Activated gamma-delta T cell treated with anti-CD3 and anti-CD28 coated beads, Interleukin-2, amount 50 U/mL, for 16 hours (primary cell): ENCODE measurements around the gene ARHGEF17.

ENCODE experiments used
- DNase-seq: peaks from one replicate; pipeline ENCODE4 v3.0.0-alpha.2; 2020; ENCODE audit warnings: low read depth

The ARHGEF17 gene

DNA sequence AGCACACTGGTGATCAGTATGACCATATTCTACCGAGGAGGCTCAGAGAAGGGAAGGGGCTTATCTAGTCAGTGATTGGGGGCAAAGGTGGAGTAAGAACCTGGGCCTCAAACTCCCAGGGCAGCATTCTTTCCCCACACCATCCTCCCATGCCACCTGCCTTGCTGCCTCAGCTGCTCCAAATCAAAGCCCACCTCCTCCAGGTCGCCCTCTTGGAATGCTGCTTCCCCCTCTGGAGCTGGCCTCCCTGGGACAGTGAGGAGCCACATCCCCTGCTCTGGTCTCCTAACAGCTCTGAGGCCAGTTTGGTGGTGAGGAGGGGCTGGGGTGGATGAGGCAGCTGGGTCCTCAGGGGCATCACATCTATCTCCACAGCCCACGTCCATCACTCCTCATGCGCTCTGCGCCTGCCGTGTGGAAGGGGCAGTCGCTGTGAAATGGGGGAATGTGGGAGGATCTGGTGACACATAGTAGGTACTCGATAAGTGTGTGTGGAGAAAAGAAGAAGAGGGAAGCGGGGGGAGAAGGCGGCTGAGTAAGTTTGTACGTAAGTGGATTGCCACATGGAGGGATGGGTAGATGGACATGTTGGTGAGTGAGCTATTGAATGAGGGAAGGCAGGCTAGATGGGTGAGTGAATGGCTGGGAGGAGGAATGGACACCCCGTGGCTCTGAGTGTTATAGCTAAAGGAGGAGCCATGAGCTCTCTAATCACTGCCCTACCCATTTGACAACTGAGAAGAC, 16.1 kb upstream of the ARHGEF17 start:
- DNase-seq: no peak

DNA sequence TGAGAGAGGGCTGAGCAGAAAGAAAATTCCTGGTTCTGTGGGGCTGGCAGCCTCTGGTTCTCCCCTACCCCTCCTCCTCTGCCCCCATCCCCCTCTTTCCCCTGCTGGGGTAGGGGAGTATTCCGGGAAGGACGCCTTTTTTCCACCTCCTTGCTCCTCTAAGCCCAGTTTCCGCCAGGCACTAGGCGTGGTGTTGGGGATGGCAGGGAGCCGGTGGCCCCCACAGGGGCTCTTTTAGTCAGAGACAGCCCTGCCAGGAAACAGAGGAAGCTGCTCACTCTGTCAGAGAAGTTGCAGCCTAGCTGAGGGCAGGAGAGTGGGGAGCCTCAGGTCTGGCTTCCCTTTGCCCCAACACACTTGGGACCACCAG, 15.6 kb upstream of the ARHGEF17 start:
- DNase-seq: no peak

DNA sequence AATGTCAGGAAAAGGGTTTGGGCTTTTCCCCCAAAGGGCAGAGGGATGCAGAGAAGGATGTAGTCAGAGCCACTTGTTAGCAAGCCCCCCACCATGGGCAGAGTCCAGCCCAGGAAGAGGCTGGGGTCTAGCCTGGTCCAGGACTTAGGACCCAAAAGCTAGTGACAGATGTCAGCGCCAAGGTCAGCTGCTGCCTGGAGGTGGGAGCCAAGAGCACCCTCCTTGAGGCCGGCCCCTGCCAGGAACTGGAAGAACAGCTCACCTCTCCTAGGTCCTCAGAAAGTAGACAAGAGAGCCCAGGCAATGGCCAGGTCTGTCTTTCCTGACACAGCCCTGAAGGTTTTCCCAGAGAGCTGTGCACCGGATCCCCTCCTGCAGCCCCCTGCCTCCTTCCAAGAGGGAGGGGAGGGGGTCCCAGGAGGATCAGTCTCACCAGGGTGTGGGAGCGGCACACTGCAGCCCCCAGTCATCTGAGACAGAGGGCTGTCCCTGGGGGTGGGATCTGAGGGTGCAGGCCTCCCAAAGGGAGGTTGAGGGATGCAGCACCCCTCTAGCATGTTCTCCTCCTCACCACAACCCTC, 14.6 kb upstream of the ARHGEF17 start:
- no peak for DNase-seq

DNA sequence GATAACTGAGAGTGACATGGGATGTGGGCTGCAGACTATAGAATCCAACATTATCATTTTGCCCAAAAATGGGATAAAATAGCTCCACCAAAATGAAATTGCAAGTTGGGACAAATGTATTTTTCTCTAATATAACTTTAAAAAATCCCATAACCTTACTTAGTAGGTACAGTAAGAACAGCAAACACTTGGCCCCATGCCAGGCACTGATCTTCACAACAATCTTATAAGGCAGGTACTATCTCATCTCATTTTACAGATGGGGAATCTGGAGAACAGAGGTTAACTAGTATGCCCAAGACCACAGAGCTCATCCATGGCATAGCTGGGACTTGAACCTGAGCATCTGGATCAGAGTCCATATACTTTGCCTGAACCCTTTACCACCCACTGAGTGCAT, 13.5 kb upstream of the ARHGEF17 start:
- no peak for DNase-seq

DNA sequence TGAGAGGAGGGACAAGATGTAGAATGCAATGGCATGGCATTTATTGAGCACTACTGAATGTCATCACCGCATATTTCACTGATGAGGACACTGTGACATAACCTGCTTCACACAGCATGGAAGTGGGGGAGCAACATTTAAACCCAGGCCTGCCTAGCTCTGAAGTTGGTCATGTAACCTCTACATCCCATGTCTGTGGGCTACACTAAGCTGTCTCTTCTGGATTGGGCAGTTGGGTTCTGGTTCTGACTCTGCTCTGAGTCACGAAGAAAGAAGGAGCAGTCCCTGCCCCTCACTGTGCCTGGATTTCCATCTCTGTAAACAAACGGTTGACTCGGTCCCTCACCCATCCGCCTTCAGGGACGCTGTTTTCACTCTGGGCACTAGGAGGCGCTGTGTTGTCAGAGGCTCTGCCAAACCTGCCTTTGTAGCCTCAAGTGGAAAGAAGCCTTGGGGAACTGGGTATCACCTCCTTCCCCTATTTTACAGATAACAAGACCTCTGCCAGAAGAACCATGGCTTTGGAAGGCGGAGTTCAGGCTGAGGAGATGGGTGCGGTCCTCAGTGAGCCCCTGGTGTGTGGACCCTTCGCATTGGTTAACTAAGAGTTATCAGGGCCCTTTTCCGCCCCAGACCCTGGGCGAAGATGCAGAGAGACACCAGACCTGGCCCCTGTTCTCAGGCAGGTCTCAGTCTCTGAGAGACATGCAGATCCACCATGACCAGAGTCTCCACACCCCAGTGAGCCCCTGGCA, 12.7 kb upstream of the ARHGEF17 start:
- DNase-seq: peak; percentile 57

DNA sequence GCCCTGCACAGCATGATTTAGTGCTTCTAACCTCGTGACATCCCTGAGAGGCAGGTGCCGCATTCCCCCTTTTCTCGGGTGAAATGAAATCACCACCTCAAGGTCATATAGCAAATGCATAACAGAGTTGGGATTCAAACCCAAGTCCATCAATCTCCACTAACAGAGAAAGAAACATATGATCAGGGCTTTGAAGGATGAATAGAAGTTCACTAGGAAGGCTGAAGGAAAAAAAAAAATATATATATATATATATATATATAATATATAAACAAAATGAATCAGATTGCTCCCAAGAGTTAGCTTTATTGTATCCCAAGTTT, 12.1 kb upstream of the ARHGEF17 start:
- DNase-seq: no peak

DNA sequence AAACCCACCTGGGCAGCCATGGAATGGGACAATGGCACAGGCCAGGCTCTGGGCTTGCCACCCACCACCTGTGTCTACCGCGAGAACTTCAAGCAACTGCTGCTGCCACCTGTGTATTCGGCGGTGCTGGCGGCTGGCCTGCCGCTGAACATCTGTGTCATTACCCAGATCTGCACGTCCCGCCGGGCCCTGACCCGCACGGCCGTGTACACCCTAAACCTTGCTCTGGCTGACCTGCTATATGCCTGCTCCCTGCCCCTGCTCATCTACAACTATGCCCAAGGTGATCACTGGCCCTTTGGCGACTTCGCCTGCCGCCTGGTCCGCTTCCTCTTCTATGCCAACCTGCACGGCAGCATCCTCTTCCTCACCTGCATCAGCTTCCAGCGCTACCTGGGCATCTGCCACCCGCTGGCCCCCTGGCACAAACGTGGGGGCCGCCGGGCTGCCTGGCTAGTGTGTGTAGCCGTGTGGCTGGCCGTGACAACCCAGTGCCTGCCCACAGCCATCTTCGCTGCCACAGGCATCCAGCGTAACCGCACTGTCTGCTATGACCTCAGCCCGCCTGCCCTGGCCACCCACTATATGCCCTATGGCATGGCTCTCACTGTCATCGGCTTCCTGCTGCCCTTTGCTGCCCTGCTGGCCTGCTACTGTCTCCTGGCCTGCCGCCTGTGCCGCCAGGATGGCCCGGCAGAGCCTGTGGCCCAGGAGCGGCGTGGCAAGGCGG, 11.4 kb upstream of the ARHGEF17 start:
- no peak for DNase-seq

DNA sequence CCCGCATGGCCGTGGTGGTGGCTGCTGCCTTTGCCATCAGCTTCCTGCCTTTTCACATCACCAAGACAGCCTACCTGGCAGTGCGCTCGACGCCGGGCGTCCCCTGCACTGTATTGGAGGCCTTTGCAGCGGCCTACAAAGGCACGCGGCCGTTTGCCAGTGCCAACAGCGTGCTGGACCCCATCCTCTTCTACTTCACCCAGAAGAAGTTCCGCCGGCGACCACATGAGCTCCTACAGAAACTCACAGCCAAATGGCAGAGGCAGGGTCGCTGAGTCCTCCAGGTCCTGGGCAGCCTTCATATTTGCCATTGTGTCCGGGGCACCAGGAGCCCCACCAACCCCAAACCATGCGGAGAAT, 10.9 kb upstream of the ARHGEF17 start:
- DNase-seq: no peak

DNA sequence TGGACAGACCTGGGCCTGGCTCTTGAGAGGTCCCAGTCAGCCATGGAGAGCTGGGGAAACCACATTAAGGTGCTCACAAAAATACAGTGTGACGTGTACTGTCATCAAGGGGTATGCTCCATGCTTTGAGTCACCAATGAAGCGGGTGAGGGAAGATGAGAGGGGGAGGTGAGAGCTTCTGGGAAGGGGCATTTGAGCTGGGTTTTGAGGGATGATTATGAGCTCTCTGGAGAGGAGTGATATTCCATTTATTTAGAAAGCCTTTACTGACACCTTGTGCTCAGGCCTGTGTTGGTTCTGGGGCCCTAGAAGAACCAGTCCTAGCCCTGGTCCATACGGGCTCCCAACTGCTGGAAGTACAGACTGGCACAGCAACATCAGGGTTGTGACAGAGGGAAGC, 10.4 kb upstream of the ARHGEF17 start:
- no peak for DNase-seq

DNA sequence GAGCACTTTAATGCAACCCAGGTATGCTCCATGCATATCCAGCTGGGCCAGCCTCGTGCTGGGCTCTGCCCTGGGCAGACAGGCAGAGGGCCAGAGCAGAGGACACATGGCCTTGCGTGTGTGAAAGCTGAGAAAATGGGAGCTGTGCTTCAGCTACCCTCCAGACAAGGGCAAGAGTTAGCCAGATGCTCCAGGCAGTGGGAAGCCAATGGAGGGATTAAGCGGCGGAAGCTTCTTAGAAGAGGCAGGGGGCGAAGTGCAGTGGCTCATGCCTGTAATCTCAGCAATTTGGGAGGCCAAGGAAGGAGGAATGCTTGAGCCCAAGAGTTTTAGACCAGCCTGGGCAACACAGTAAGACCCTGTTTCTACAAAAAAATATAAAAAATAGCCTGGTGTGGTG, 9.8 kb upstream of the ARHGEF17 start:
- DNase-seq: no peak

DNA sequence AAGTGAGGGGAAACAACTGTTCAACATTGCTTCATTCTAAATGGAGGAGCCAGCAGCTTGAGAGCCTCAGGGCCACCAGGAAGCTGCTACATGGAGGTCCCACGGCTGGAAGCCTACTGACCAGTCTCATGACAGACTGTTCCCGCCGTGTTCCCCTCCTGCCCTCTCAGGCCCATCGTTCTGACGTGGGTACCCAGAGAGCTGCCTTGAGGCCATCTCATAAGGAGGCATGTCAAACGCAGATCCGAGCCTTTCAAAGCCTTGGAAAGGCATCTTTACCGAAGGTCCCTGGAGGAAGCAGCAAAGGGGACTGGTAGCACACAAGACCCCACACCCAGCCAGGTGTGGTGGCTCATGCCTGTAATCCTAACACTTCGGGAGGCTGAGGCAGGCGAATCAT, 8.3 kb upstream of the ARHGEF17 start:
- no peak for DNase-seq

DNA sequence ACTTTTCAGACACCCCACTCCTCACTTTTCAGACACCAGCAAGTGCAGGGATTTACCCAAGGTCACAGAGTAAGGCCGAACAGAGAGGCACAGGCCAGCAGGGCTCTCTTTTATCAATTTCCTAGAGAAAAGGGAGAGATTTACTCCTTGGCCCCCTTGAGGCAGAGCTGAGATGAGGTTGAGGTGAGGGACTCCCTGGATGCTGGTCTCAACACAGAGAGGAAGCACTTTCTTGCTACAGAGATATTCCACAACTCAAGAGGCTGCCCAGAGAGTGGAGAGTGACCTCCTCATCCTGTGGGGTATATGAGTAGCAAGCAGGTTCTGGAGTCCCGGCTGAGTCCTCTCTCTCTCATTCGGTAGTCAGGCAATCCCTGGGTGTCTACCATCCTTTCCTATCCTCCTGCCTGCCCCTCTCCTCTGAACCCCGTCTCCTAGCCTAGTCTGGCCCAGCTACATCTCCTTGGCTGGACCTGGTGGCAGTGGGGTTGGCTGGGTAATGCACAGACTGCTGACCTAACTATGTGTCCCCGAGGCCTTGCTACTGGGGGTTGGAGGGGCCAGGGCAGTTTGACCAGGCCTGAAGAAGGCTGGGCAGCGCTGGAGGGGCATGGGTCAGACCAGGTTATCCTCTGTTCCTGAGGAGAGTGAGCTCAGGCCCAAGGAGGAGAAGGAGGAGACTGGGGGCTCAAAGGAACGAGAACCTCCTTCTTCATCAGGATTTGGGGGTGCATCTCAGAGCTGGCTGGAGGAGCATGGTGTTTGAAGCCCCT, 1.8 kb upstream of the ARHGEF17 start:
- no peak for DNase-seq

DNA sequence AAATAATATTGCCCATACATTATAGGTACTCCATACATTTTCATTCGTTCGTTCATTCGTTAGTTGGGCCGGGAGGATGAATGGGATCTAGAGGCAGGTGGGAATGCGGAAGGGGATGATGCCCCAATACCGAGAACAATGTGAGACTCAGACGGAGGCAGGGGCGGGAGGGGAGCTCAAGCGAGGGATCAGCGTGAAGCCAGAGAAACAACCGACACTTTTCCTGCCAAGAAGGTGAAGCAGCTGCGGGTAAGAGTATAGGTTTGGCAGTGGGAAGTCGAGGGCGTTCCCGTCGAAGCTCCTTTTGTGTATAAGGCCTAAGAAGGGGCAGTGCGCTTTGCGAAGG, 1.1 kb upstream of the ARHGEF17 start:
- no peak for DNase-seq

DNA sequence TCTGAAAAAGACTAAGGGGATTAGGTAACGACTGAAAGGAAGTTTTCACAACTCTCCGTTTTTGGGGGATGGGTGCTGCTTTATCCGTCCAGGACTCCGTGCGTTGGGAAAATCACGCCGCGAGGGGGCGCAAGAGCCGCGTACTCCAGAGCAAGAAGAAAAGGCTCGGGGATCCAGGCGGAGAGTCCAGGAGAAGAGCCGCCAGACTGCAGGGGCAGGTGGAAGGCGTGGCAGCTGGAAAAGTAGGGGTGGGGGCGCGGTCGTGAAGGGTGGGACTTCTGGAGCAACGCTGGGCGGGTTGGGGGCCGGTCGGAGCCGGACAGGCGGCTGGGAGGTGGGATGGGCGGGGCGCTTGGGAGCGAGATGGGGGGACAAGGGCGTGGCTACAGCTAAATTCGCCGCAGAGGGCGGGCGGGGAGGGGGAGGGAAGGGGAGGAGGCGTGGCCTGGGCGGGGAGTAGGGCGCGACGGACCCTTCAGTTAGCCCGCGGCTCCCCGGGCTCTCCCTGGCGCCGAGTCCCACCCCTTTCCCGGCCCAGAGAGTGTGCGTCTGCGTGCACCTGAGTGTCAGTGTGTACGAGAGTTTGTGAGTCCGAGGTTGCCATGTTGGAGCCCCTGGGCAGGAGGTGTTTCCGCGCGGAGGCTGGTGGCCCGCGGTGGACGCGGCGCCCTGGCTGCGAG, 613 bp upstream of the ARHGEF17 start:
- DNase-seq: peak; percentile 78

DNA sequence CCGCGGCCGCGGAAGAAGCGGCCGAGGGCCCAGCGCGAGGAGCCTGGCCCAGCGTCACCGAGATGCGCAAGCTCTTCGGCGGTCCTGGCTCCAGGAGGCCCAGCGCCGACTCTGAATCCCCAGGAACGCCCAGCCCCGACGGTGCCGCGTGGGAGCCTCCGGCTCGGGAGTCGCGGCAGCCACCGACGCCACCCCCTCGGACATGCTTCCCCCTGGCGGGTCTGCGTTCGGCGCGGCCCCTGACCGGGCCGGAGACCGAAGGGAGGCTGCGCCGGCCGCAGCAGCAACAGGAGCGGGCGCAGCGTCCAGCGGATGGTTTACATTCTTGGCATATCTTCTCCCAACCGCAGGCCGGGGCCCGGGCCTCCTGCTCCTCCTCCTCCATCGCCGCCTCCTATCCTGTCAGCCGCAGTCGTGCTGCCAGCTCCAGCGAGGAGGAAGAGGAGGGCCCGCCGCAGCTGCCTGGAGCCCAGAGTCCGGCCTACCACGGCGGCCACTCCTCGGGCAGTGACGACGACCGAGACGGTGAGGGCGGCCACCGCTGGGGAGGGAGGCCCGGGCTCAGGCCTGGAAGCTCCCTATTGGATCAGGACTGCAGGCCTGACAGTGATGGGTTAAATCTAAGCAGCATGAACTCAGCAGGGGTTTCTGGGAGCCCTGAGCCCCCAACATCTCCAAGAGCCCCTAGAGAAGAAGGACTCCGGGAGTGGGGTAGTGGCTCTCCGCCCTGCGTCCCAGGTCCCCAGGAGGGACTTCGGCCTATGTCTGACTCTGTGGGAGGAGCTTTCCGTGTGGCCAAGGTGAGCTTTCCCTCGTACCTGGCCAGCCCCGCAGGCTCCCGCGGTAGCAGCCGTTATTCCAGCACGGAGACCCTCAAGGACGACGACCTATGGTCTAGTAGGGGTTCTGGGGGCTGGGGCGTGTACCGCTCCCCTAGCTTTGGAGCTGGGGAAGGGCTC, 1.2 kb downstream of the ARHGEF17 start:
- no peak for DNase-seq

DNA sequence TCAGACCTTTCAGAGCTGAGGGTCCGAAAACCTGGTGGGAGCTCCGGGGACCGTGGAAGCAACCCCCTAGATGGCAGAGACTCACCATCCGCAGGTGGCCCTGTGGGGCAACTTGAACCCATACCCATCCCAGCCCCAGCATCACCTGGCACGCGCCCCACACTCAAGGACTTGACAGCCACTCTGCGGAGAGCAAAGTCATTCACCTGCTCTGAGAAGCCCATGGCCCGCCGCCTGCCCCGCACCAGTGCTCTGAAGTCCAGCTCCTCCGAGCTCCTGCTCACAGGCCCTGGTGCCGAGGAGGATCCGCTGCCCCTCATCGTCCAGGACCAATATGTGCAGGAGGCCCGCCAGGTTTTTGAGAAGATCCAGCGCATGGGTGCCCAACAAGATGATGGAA, 2.0 kb downstream of the ARHGEF17 start:
- DNase-seq: no peak

DNA sequence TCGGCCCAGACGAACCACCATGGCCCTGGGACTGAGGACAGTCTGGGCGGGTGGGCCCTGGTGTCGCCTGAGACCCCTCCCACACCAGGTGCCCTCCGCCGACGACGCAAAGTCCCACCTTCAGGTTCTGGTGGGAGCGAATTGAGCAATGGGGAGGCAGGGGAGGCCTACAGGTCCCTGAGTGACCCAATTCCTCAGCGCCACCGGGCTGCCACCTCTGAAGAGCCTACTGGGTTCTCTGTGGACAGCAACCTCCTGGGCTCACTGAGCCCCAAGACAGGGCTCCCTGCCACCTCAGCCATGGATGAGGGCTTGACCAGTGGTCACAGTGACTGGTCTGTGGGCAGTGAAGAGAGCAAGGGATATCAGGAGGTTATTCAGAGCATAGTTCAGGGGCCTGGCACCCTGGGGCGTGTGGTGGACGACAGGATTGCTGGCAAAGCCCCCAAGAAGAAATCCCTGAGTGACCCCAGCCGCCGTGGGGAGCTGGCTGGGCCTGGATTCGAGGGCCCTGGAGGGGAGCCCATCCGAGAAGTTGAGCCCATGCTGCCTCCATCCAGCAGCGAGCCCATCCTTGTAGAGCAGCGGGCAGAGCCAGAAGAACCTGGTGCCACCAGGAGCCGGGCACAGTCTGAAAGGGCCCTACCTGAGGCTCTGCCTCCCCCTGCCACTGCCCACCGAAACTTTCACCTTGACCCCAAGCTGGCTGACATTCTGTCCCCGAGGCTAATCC, 2.8 kb downstream of the ARHGEF17 start:
- no peak for DNase-seq

DNA sequence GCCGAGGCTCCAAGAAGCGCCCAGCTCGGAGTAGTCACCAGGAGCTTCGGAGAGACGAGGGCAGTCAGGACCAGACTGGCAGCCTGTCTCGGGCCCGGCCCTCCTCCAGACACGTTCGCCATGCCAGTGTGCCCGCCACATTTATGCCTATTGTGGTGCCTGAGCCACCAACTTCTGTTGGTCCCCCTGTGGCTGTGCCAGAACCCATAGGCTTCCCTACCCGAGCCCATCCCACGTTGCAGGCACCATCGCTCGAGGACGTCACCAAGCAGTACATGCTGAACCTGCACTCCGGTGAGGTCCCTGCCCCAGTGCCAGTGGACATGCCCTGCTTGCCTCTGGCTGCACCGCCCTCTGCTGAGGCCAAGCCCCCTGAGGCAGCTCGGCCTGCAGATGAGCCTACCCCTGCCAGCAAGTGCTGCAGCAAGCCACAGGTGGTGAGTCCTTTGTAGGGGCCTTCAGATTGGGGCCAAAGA, 3.4 kb downstream of the ARHGEF17 start:
- no peak for DNase-seq

DNA sequence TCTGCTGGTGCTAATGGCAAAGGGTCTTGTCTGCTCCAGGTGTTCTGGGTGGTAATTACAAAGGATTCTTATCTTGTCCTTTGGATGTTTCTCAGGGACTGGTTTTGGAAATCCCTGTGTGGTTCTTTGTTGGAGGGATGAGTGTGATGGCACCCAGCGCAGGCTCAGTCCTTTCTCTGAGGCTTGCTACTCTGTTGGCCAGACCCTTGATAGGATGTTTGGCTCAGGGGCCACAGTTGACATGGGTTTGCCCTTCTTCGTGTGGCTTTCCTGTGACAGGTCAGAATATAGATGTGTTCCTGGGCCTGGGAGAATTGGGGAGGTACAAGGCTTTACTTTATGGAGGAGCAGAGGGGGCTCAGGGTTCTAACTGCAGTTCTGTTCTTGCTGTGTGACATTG, 4.0 kb downstream of the ARHGEF17 start:
- DNase-seq: no peak

DNA sequence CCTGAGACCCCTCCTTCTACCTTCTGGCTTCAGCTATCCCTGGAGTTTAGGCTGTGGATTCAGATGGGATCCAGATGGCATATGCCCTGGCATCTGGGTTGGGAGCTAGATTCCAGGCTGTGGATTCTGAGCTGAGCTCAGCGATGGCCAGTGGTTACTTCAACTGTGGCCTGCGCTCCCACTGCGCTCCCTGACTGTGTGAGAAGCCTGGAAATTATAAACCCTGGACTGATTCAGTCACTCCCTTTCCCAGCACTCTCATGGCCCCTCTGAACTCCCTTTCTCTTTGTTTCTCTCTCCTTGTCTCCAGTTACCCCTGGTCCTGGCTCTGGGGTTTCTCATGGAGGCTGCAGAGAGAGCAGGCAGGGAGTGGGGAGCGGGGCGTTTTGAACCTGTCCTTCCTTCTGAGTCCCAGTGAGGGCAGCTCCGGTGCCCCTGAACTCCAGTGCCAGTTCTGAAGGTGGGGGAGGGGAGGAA, 4.8 kb downstream of the ARHGEF17 start:
- DNase-seq: no peak
